ENCODE measurements around the gene ULK2.

Gene ULK2

GRCh38 chr17:19728084-19728495, 139.6 kb downstream of the ULK2 start:
- DNase-seq (ENCODE audit: low read depth, low spot score), result no peak

GRCh38 chr17:19727501-19728078, 140.1 kb downstream of the ULK2 start:
- DNase-seq (ENCODE audit: low read depth, low spot score), result no peak

GRCh38 chr17:19726631-19727376, 140.9 kb downstream of the ULK2 start:
- DNase-seq (ENCODE audit: low read depth, low spot score), result no peak

GRCh38 chr17:19725486-19725885, 142.2 kb downstream of the ULK2 start:
- no peak for DNase-seq (ENCODE audit: low read depth, low spot score)

GRCh38 chr17:19724501-19725420, 143.0 kb downstream of the ULK2 start:
- peak; percentile 3 for DNase-seq (ENCODE audit: low read depth, low spot score)

- no peak for DNase-seq (ENCODE audit: low read depth, low spot score)
These were observed 143.8 kb downstream of the ULK2 start for GRCh38 chr17:19723964-19724363.
